Right lobe of liver (tissue), 4 donors: ENCODE measurements around the gene ASZ1.

Experiments used
- POLR2A ChIP-seq: fragments of 450-650 bp; IDR thresholded peaks from one replicate; pipeline ENCODE4 v1.6.1; 2017; ENCODE audit warnings: antibody characterized with exemption, mild to moderate bottlenecking
- TF ChIP-seq, protein P1 (sequence below), 4 donors: fragments of 200-600 bp in 3 of 4; fragments of 450-650 bp in 1 of 4; IDR thresholded peaks; one replicate each; pipeline versions ENCODE4 v1.5.1 to v1.8.0; 2016 to 2022; ENCODE audit warnings: antibody characterized with exemption in 4 of 4, mild to moderate bottlenecking in 2 of 4
- donor health status: DM: no; HTN: no; CAD: no.
- donor health status: DM: no; HTN: no; CAD: no.
- donor health status: DM: no; HTN: yes; CAD: no.

DNA sequence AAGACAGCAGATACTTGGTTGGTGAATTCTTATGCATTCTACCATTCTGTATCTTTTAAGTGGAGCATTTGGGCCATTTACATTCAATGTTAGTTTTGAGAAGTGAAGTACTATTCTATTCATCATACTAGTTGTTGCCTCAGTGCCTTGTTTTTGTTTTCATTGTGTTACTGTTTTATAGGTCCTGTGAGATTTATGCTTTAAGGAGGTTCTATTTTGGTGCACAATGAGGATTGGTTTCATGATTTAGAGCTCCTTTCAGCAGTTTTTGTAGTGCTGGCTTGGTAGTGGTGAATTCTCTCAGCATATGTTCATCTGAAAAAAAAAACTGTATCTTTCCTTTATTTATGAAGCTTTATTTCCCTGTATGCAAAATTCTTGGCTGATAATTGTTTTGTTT lies 81.1 kb downstream of the ASZ1 start:
- TF ChIP-seq, protein P1, sequence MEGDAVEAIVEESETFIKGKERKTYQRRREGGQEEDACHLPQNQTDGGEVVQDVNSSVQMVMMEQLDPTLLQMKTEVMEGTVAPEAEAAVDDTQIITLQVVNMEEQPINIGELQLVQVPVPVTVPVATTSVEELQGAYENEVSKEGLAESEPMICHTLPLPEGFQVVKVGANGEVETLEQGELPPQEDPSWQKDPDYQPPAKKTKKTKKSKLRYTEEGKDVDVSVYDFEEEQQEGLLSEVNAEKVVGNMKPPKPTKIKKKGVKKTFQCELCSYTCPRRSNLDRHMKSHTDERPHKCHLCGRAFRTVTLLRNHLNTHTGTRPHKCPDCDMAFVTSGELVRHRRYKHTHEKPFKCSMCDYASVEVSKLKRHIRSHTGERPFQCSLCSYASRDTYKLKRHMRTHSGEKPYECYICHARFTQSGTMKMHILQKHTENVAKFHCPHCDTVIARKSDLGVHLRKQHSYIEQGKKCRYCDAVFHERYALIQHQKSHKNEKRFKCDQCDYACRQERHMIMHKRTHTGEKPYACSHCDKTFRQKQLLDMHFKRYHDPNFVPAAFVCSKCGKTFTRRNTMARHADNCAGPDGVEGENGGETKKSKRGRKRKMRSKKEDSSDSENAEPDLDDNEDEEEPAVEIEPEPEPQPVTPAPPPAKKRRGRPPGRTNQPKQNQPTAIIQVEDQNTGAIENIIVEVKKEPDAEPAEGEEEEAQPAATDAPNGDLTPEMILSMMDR (IDR thresholded peaks at IDR 0.05): no peak
- TF ChIP-seq POLR2A: no peak
